C4-2B (cell line): ENCODE data around the gene NT5C2.

Experiments
- H3K27ac ChIP-seq: fragments of 450-650 bp; 2 replicates; pipeline ENCODE4 v1.5.1; 2017
- CTCF ChIP-seq: fragments of 450-650 bp; conservative IDR thresholded peaks from 2 replicates; pipeline ENCODE4 v1.5.1; 2017; ENCODE audit warnings: mild to moderate bottlenecking
- ZFX ChIP-seq: fragments of 450-650 bp; IDR thresholded peaks from 2 replicates; pipeline ENCODE4 v1.6.1; 2017

NT5C2 gene

GRCh38 chr10:103095005-103095404 is 98.1 kb downstream of the NT5C2 start:
- TF ChIP-seq ZFX = no peak
- no peak for TF ChIP-seq CTCF
- H3K27ac ChIP-seq = no peak overlapping the region

GRCh38 chr10:103090911-103091310 is 102.2 kb downstream of the NT5C2 start:
- no peak for TF ChIP-seq ZFX
- no peak for TF ChIP-seq CTCF
- H3K27ac ChIP-seq = no peak overlapping the region

- no peak overlapping the region for H3K27ac ChIP-seq
- TF ChIP-seq CTCF (no peak), ZFX (no peak)
These were observed 103.6 kb downstream of the NT5C2 start for GRCh38 chr10:103089493-103089892.

- no peak for TF ChIP-seq ZFX
- H3K27ac ChIP-seq = no peak overlapping the region
These were observed 106.3 kb downstream of the NT5C2 start for GRCh38 chr10:103086799-103087198.

GRCh38 chr10:103086261-103086660 is 106.8 kb downstream of the NT5C2 start:
- no peak overlapping the region for H3K27ac ChIP-seq
- TF ChIP-seq ZFX (no peak), CTCF (no peak)

- no peak overlapping the region for H3K27ac ChIP-seq
- TF ChIP-seq ZFX = no peak
- no peak for TF ChIP-seq CTCF
These were observed 109.1 kb downstream of the NT5C2 start for GRCh38 chr10:103083977-103084320.

GRCh38 chr10:103083266-103083976 is 109.7 kb downstream of the NT5C2 start:
- no peak overlapping the region for H3K27ac ChIP-seq
- TF ChIP-seq ZFX = no peak
- no peak for TF ChIP-seq CTCF

GRCh38 chr10:103082683-103083082 is 110.4 kb downstream of the NT5C2 start:
- H3K27ac ChIP-seq = no peak overlapping the region
- TF ChIP-seq CTCF = no peak
- TF ChIP-seq ZFX = no peak
